ENCODE measurements around the gene TMCC3. TPM values are rescaled to one million over a fixed set of nuclear protein-coding genes. Genes with fewer than 3 reads are reported as not detected.

Gene TMCC3
- total RNA-seq, 1 donor from 2014 or later = 11.0 TPM

- H3K4me1 ChIP-seq = no peaks in the 10 kb centered on the region
- no peaks in the 10 kb centered on the region for H3K27me3 ChIP-seq
- H3K27ac ChIP-seq = no peak overlapping the region
- no peak overlapping the region for H3K4me3 ChIP-seq
- intact Hi-C loops (cut with DNase I) = no loop called here
- no peaks in the 10 kb centered on the region for H3K36me3 ChIP-seq
- TF ChIP-seq, protein P1, sequence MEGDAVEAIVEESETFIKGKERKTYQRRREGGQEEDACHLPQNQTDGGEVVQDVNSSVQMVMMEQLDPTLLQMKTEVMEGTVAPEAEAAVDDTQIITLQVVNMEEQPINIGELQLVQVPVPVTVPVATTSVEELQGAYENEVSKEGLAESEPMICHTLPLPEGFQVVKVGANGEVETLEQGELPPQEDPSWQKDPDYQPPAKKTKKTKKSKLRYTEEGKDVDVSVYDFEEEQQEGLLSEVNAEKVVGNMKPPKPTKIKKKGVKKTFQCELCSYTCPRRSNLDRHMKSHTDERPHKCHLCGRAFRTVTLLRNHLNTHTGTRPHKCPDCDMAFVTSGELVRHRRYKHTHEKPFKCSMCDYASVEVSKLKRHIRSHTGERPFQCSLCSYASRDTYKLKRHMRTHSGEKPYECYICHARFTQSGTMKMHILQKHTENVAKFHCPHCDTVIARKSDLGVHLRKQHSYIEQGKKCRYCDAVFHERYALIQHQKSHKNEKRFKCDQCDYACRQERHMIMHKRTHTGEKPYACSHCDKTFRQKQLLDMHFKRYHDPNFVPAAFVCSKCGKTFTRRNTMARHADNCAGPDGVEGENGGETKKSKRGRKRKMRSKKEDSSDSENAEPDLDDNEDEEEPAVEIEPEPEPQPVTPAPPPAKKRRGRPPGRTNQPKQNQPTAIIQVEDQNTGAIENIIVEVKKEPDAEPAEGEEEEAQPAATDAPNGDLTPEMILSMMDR (IDR thresholded peaks at IDR 0.05) = no peak
- no peak for DNase-seq (ENCODE audit: low spot score in 2 of 2)
- H3K9me3 ChIP-seq = no peaks in the 10 kb centered on the region
Measured at GRCh38 chr12:94590428-94590827, 59.9 kb downstream of the TMCC3 start.

DNA sequence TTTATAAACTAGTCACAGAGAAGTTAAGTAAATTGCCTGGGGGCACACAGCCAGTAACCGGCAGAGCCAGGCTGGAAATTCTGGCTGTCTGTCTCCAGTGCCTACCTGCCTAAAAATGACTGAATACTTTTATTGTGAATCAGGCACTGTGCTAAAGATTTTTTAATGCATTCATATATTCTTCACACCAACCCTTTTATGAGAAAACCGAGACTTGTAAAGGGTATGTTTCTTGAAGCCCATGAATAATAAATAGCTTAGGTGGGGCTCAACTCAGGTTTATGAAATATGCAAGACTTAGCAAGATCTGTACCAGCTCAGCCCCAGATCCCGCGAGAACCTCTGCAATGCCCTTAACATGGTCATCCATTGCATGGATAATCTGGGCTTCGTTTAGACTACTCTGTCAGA lies 60.8 kb downstream of the TMCC3 start:
- no peak for DNase-seq (ENCODE audit: low spot score in 2 of 2)
- H3K27ac ChIP-seq = no peak overlapping the region
- no peaks in the 10 kb centered on the region for H3K36me3 ChIP-seq
- intact Hi-C loops (cut with DNase I) = no loop called here
- no peaks in the 10 kb centered on the region for H3K4me1 ChIP-seq
- TF ChIP-seq, protein P1 (IDR thresholded peaks at IDR 0.05) = no peak
- no peak overlapping the region for H3K4me3 ChIP-seq
- no peaks in the 10 kb centered on the region for H3K27me3 ChIP-seq
- no peaks in the 10 kb centered on the region for H3K9me3 ChIP-seq

GRCh38 chr12:94588346-94588745 lies 62.0 kb downstream of the TMCC3 start:
- intact Hi-C loops (cut with DNase I) = no loop called here
- H3K4me3 ChIP-seq = no peak overlapping the region
- no peaks in the 10 kb centered on the region for H3K9me3 ChIP-seq
- no peaks in the 10 kb centered on the region for H3K27me3 ChIP-seq
- TF ChIP-seq, protein P1 (IDR thresholded peaks at IDR 0.05) = no peak
- no peak for DNase-seq (ENCODE audit: low spot score in 2 of 2)
- H3K4me1 ChIP-seq = no peaks in the 10 kb centered on the region
- H3K27ac ChIP-seq = no peak overlapping the region
- H3K36me3 ChIP-seq = no peaks in the 10 kb centered on the region

DNA sequence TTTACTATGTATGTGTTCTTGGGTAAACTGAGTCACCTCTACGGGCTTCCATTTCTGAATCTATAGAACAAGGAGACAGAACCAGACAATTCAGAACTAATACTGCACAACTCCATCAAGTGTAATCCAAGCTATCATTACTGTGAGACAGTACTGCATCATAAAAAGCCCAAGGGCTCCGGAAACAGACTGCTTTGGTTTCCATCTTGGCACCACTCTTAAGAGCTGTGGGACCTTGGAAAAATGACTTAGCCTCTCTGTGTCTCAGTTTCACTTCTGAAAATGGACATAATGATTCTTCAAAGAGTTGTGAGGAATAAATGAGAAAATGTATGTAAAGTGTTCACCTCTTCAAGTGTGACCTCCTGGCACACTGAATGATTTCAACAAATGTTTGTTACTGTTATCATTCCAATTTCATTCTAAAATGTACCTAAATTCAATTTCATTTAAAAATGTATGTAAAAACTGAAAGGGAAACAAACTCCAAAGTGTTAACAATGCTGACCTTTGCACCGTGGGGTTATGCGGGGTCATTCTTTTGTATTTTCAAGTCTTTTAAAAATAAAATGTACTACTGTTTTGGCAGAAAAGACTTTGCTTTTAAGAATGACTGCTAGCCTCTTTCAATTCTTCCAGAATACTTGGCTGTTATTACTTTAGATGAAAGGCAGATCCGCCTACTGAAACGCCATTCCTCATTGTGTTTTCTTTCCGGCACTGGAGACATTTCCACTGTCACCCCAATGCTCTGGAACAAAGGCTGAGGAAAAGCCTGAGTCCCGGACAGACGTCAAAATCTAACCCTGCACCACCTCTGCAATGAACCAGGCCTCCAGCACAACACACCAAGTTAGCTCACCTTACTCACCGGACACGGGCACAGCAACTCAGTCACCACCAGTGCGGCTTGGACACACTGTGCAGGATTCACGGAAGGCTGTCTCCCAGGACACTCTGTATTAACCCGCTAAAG lies 62.8 kb downstream of the TMCC3 start:
- Histone ChIP-seq H3K4me1 (no peaks in the 10 kb centered on the region), H3K27me3 (no peaks in the 10 kb centered on the region), H3K4me3 (no peak overlapping the region), H3K36me3 (no peaks in the 10 kb centered on the region), H3K27ac (no peak overlapping the region), H3K9me3 (no peaks in the 10 kb centered on the region)
- no peak for DNase-seq (ENCODE audit: low spot score in 2 of 2)
- TF ChIP-seq, protein P1 (IDR thresholded peaks at IDR 0.05) = no peak
- intact Hi-C loops (cut with DNase I) = no loop called here

GRCh38 chr12:94586589-94587259 lies 63.6 kb downstream of the TMCC3 start:
- DNase-seq (ENCODE audit: low spot score in 2 of 2) = no peak
- Histone ChIP-seq H3K4me3 (no peak overlapping the region), H3K36me3 (peaks cover 0 to 8% of the 10 kb centered on the region in 2 donors), H3K9me3 (no peaks in the 10 kb centered on the region), H3K27ac (no peak overlapping the region), H3K27me3 (no peaks in the 10 kb centered on the region), H3K4me1 (no peaks in the 10 kb centered on the region)
- intact Hi-C loops (cut with DNase I) = no loop called here
- TF ChIP-seq, protein P1 (IDR thresholded peaks at IDR 0.05) = no peak

Measured in ascending aorta (tissue), 2 donors.